SW480 (cell line): ENCODE data around the gene KIF20B.
A peak's percentile ranks its signal among the peaks of the same experiment; 100 is the strongest.
"Not testable (repeated sequence)": the region's sequence is repeated elsewhere in the genome, so short reads cannot be mapped to it uniquely, and the experiment has no call there.

Experiments
- DNase-seq: peaks from one replicate; pipeline ENCODE4 v3.0.0-alpha.2; 2016; ENCODE audit warnings: low spot score

Gene KIF20B

DNA sequence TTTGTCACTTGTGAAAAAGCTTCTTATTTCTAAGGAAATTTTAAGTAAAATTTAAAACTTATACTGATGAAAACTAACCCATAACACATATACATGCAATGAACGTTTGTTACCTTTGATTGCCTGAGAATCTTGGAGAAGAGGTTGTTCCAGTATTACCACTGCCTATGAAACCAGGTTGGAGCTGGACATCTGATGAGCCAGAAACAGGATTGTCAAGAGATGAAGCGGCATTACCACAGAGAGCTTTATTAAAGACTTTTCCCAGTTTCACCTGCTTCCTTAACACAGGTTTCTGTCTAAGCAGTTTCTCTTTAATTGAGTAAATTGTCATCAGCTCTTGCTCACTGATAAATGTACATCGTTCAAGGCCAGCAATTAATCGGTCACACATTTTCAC lies 9.0 kb upstream of the KIF20B start:
- DNase-seq, result no peak

DNA sequence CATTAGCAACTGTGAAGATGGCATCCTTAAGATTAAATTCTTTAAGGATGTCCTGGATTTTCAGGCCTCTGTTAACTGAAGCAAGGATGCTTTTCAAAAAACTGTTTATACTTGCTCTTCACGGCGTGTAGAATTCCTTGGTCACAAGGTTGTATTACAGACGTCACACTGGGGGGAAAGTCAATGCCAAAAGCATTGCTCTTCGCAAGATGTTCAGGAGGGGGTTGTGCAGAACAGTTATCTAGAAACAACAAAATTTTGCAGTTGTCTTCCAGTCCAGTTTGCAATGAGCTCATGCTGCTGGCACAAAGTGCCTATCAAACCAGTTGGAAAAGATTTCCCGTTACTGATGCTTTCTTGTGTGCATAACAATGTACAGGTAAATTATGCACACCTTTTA lies 8.2 kb upstream of the KIF20B start:
- DNase-seq, result no peak

DNA sequence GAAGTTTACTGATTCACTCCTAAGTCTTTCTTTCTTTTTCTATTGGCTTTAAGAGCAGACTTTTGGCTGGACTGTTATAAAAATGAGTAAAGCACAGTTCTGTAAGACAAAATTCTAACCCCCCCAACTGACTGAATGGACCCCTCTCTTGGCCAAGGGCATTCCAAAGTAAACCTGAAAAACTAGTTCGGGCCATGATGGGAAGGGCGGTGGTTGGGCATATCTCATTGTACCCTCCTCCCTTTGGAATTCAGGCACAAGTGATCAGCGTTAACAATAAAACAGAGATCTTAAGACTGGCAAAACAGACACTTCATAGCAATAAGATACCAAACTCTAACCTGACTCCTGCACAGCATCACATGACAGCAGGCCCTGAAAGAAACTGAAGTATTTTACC lies 6.1 kb upstream of the KIF20B start:
- DNase-seq, result no peak

DNA sequence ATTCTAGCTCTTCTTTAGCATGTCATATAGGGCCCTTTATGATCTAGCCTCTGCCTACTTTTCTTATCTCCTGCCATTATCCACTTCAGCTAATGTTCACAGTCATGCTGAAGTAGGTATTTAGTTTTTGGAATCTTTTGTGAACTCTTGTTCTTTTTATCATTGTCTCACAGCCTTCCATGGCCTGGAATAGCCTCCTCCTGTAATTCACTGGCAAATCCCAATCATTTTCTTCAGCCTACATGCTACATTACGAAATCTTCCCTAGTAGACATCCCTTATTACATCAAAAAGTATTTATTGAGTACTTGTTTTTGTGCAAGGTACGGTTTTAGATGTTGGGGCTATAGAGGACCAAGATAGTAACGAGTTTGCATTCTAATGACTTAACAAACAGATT lies 3.4 kb upstream of the KIF20B start:
- no peak for DNase-seq

DNA sequence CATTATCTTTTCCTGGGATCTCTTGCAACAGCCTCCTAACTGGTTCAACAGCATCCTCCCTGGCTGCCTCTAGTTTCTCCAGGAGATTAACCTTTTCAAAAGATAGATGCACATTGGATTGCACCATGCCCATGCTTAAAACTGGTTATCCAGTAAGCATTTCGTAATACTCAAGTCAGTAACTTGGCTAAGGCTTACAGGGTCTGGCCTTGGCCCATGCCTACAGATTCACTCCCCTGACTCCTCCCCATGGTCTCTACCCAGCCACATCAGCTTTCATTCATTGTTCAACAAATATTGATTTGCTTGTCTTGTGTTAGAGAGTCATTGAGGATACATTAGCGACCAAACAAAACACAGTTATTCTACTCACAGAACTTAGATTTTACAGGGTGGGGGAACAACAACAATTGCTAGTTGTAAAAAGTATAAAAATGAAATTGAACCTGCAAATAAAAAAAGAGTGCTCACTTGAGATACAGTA lies 1.8 kb upstream of the KIF20B start:
- DNase-seq, result no peak

DNA sequence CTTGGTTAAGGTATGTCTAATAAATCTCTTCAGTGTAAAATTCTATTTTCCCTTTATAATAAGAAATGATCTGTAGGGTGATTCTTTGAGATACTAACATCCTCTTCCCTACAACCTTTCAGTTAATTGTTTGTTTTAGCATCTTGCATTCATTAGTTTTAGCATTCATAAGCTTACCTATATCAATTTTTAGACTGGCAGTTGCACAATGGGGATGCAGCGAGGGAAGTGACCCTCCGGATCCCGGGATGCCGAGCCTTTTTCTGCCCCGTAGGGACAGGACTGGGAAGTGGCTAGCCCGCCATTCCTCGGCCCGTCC lies 508 bp upstream of the KIF20B start:
- DNase-seq, result no peak

DNA sequence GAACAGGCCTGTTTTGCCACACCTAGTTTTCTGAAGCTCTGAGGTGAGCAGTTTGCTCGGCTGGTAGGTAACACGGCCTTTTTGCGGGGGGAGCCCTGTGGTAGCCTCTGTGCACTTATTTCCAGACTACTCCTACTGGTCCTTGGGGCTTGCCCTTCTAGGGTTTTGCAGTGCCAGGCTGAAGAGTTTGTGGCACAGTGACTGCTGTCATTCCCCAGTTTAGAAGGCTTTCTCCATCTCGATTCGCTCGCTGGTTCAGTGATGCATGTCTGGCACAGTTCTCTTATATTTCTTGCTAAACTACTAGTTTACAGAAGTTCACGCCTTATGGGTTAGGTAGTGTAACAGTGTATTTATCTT lies 711 bp downstream of the KIF20B start:
- DNase-seq, result peak; percentile 53

DNA sequence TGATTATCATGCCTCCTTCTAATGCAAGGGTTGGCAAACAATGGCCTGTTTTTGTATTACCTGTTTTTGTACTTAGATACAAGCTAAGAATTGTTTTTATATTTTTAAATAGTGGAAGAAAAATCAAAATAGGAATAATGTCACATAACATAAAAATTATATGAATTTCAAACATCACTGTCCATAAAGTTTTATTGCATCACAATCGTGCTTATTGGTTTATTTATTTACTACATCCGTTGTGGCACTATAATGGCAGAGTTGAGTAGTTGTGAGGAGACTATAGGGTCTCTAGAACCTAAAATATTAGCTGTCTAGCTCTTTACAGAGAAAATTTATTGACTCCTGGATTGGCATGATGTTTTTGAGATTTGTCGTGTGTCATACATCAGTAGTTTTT lies 4.1 kb downstream of the KIF20B start:
- DNase-seq, result no peak

DNA sequence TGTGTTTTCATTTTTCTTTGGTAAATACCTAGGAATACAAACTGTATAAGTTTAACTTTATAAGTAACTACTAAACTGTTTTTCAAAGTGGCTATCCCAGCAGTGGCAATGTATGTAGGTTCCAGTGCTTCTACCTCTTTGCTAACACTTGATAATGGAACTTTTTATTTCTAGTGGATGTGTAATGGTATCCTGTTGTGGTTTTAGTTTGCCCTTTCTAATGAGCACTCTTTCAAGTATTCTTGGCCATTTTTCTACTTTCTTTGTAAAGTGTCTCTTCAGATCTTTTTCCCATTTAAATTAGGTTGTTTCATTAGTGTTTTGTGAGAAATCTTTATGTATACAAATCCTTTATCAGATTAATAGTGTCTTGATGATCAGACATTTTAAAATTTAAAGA lies 4.6 kb downstream of the KIF20B start:
- DNase-seq, result no peak

DNA sequence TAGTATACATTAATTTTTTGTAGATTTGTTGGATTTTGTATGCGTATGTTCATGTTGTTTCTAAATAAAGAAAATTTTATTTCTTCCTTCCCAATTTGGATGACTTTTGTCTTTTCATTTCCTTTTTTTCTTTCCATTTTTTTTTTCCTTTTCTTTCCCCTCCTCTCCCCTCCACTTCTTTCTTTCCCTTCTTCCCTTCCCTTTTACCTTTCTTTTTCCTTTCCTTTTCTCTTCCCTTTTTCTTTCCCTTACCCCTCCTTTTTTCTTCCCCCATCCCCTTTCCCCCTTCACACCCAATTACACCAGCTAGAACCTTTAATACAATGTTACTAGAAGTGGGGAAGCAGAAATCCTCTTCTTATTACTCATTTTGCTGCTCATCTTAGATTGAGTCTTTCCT lies 6.0 kb downstream of the KIF20B start:
- DNase-seq, result no peak

DNA sequence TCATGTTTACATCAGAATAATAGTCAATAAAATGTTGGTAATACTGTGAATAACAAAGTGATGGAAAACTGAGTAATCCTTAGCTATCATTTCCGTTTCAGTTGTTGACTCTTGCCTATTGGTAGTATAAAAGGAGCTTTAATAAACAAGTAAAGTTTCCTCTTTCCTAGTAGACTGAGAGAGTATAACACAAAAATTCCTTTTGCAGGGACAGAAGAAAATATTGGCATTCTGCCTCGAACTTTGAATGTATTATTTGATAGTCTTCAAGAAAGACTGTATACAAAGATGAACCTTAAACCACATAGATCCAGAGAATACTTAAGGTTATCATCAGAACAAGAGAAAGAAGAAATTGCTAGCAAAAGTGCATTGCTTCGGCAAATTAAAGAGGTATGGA lies 9.4 kb downstream of the KIF20B start:
- DNase-seq, result no peak

DNA sequence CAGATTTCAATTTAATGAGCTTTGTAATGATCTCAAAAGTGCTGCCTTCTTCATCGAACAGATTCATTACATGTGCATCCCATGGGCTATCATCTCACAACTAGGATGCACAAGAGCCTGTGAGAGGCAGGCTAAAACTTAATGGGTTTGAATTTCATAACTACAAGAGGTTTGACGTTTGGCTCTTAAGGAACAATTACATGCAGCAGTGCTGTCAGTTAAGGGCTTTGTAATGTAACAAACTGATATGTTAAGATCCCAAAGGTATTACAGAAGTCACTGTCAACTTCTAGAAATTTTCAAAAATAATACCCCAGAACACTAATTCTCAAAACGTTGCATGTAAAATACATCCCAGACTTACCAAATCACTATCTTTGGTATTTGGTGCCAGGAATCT lies 33.2 kb downstream of the KIF20B start:
- no peak for DNase-seq

DNA sequence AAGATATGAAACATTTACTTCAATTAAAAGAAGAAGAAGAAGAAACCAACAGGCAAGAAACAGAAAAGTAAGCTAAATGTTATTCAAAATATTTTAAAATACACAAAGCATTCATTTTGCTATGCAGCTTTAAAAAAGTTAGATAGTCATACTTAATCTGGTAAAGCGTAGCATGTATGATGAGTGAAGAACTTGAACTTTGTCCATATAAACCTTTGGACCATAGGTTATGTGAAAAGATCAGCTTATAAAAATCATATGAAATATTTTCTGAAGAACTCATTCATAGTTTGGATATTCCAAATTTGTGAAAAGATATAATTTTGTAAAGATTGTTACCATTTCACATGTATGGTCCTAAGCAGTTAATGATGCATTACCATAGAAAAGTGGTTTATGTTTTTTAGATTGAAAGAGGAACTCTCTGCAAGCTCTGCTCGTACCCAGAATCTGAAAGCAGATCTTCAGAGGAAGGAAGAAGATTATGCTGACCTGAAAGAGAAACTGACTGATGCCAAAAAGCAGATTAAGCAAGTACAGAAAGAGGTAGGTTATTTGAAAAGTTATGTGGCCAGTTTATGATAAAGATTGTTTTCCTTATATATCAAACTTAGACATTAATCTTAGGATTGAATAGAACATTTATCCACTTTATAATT lies 37.3 kb downstream of the KIF20B start:
- DNase-seq, result no peak

DNA sequence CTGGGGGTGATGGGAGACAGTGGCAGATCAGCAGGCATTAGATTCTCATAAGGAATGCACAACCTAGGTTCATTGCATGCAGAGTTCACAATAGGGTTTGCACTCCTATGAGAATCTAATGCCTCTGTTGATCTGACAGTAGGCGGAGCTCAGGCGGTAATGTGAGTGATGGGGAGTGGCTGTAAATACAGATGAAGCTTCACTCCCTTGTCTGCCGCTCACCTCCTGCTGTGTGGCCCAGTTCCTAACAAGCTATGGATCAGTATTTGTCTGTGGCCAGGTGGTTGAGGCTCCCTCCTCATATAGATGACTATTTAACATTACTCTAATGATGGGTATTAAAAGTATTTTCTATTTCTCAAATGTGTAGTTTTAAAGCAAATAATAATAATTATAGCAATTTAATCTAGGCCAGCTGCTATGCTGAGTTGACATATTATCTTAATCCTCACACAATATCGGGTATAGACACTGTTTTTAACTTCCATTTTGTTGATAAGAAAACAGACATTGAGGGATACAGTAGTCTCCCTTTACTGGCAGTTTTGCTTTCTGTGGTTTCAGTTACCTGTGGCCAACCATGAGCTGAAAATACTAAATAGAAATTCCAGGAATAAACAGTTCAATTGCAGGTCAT lies 39.9 kb downstream of the KIF20B start:
- no peak for DNase-seq

DNA sequence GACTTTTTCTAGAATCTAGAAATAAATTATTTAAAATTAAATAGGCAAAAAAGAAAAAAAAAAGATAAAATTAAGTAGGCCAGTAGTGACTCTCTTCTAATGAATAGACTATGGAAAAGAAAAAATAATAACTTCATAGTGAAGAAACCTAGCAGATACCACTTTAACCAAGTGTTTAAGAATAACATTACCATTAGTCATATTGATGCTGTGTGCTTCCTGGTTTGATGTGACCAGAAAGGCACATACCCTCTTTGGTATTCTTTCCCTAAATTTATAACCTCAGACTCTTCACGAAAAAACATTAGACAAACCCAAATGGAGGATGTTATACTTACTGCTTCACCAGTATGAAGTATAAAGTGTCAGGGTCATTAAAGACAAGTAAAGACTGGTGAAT lies 42.6 kb downstream of the KIF20B start:
- no peak for DNase-seq

DNA sequence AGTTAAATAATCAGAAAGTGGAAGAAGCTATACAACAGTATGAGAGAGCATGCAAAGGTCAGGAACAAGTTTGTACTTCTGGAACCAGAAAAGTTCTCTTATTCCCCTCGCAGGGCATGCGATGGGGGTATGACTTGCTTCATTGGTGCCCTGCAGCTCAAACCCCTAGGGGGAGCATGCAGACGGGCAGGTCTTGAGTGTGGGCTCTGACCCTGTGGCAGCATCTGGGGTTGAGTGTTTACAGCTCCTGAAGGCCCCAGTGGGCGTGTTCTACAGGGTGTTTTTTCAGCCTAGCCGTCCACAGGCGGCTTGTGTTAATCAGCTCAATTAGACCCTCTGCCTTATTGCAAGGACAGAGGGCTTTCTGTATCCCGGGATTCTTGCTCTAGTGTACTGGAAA lies 44.5 kb downstream of the KIF20B start:
- no peak for DNase-seq

DNA sequence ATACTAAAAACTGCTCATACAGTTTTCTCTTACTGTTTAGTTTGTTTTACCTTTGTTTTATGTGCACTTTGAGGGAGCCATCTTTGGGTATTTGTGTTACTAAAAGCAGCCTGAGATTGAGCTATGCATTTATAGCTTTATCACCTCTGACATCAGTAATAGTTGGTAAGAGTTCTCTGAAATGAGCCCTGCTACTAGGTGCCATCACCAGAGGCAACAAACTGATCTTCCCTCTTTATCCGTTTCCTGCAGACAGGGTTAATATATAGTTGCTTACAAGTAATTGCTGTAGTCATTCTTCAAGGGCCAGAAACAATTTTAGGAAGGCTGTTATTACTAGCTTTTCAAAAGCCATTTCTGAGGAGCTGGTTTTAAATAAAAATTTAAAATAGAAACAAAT lies 49.1 kb downstream of the KIF20B start:
- DNase-seq, result no peak

DNA sequence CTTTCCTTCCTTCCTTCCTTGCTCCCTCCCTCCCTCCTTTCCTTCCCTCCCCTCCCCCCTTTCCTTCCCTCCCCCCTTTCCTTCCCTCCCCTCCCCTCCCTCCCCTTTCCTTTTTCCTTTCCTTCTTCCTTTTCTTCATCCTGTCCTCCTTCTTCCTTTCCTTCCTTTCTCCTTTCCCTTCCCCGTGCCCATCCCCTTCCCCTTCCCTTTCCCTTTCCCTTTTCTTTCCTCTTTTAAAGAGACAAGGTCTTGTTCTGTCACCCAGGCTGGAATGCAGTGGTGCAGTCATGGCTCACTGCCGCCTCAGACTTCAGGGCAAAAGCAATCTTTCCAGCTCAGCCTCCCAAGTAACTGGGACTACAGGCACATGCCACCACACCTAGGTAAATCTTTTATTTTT lies 54.0 kb downstream of the KIF20B start:
- DNase-seq, result no peak

DNA sequence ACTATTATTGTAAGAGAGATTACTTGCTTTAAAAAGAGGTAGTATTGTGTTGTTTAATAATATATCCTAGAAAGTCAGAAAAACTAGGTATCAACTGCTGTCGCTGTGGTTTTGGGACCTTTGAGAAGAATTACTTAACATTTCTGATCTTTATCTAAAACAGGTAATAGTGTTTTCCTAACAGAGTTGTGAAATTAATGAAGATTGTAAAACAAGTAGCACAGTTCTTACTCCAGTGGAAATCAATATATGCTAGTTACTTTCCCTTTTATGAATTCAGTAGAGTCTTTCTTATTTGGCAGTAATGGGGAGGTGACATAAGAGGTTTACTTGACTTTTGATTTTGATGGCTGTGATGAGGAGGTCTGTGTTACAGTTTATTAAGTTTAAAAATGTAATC lies 58.1 kb downstream of the KIF20B start:
- DNase-seq, result no peak

DNA sequence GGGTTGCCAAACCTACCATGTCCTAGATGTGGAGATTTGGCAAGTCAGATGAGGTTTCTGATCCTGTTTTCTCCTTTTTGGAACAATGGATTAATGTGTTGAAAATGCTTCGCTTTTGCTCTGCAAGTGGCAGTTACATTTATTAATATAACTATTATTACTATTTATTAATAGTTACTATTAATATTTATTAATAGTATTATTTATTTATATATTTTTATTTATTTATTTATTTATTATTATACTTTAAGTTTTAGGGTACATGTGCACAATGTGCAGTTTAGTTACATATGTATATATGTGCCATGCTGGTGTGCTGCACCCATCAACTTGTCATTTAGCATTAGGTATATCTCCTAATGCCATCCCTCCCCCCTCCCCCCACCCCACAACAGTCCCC lies 62.3 kb downstream of the KIF20B start:
- DNase-seq, result not testable (repeated sequence)

DNA sequence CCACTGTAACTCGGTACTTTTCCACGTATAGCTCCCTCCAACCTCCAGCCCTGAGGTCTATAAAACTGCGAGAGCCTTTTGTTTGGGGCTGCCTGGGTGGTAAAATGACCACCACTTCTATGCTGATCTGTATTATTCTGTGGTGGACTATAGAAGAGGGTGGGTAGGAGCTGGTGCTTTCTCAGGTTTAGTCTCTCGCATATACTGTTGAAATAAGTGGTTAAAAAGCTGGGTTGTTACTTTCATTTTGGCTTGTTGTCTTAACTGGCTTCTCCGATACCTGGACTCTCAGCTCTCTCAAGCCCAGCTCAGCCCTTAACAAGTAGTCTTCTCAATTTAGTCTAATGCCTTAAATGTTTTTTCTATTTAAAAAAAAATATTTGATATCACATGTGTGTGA lies 70.3 kb downstream of the KIF20B start:
- DNase-seq, result no peak

DNA sequence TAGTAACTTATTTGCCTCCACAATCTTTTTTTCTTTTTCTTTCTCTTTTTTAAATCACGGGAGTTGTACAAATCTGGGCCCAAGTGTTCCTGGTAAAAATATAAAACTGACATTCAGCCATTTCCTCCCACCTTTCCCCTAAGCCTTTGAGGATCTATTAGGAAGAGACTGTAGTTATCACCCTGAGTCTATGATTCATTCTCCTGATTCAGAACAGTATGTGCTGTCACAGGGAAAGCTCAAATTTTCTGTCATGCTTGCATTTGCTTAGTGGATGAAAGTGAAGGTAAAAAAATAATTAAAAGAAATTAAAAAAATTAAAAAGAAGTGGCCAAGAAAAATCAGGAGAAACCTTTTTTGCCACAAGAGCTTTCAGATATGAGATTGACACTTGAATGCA lies 71.7 kb downstream of the KIF20B start:
- no peak for DNase-seq

DNA sequence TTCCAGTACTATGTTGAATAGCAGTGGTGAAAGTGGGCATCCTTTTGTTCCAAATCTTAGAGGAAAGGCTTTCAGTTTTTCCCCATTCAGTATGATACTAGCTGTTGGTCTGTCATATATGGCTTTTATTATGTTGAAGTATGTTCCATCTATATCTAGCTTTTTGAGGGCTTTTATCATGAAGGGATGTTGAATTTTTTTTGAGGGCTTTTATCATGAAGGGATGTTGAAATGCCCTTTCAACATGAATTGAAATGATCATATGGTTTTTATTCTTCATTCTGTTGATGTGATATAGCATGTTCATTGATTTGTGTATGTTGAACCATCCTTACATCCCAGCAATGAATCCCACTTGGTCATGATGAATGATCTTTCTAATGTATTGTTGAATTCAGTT lies 75.3 kb downstream of the KIF20B start:
- no peak for DNase-seq

DNA sequence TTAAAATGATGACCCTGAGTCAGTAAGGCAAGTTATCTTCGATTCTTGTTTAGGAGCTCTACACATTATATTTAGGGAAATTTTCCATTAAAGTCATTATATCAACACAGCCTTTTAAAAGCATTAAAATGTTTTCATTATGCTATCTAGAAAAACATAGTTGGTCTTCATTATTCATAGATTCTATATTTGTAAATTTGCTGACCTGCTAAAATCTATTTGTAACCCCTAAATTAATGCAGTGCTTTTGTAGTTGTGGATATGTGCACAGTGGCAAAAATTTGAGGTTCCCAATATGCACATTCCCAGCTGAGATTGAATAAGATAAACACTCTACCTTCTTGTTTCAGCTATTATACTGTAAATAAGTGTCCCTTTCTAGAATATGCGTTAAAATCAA lies 81.1 kb downstream of the KIF20B start:
- no peak for DNase-seq

DNA sequence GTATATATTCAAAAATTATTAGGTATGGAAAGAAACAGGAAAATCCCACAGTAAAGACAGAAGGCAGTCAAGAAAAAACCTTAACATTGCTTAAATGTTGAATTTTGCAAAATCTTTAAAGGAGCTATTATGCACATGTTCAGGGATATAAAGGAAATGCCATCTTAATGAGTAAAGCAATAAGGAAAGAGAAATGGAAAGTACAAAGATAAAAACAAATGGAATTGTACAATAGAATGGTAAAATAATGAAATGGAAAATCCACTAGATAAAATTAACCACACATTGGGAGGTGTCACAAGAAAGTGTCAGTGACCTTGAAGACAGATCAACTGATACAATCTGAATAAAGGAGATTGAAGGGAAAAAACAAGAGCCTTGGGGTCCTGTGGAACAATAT lies 82.0 kb downstream of the KIF20B start:
- no peak for DNase-seq
